ENCODE measurements around the gene ARHGEF38. TPM values are rescaled to one million over a fixed set of nuclear protein-coding genes. Genes with fewer than 3 reads are reported as not detected.

Gene ARHGEF38
- total RNA-seq, 1 experiment from 2014 or later = not detected

- Histone ChIP-seq H3K4me1 (ENCODE audit: insufficient read depth, low read length, poor library complexity, severe bottlenecking) (no peaks in the 10 kb centered on the region), H3K9me3 (ENCODE audit: low read depth, low read length, poor library complexity, severe bottlenecking) (no peaks in the 10 kb centered on the region), H3K4me3 (ENCODE audit: low read depth, low read length, poor library complexity, severe bottlenecking) (no peak overlapping the region), H3K27me3 (replicated peaks; ENCODE audit: insufficient read depth, low read depth, low read length, poor library complexity) (no peaks in the 10 kb centered on the region), H3K36me3 (ENCODE audit: insufficient read depth, low read length, poor library complexity, severe bottlenecking) (peaks cover 16% of the 10 kb centered on the region), H3K27ac (ENCODE audit: low read depth, low read length, poor library complexity, severe bottlenecking) (no peak overlapping the region)
- no peak for DNase-seq (ENCODE audit: low spot score)
- intact Hi-C loops (cut with micrococcal nuclease; ENCODE audit: unreplicated experiment) = no loop called here
- ChIA-PET CTCF (no interaction called here), POLR2A (ENCODE audit: low non-redundant PET) (no interaction called here)
- BruUV-seq (replicated peaks) = no TSS peak
- TF ChIP-seq, protein P1, sequence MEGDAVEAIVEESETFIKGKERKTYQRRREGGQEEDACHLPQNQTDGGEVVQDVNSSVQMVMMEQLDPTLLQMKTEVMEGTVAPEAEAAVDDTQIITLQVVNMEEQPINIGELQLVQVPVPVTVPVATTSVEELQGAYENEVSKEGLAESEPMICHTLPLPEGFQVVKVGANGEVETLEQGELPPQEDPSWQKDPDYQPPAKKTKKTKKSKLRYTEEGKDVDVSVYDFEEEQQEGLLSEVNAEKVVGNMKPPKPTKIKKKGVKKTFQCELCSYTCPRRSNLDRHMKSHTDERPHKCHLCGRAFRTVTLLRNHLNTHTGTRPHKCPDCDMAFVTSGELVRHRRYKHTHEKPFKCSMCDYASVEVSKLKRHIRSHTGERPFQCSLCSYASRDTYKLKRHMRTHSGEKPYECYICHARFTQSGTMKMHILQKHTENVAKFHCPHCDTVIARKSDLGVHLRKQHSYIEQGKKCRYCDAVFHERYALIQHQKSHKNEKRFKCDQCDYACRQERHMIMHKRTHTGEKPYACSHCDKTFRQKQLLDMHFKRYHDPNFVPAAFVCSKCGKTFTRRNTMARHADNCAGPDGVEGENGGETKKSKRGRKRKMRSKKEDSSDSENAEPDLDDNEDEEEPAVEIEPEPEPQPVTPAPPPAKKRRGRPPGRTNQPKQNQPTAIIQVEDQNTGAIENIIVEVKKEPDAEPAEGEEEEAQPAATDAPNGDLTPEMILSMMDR (conservative IDR thresholded peaks at IDR 0.05; ENCODE audit: low read depth, low read length) = no peak
- no peak for TF ChIP-seq EZH2 (IDR thresholded peaks at IDR 0.05; ENCODE audit: borderline replicate concordance, low read depth, low read length, poor library complexity, severe bottlenecking)
Observed at GRCh38 chr4:105698607-105699006, 146.2 kb downstream of the ARHGEF38 start.

- TF ChIP-seq EZH2 (IDR thresholded peaks at IDR 0.05; ENCODE audit: borderline replicate concordance, low read depth, low read length, poor library complexity, severe bottlenecking) = no peak
- TF ChIP-seq, protein P1 (conservative IDR thresholded peaks at IDR 0.05; ENCODE audit: low read depth, low read length) = no peak
- TSS peak; percentile 65 for BruUV-seq (replicated peaks)
- Histone ChIP-seq H3K36me3 (ENCODE audit: insufficient read depth, low read length, poor library complexity, severe bottlenecking) (no peaks in the 10 kb centered on the region), H3K27ac (ENCODE audit: low read depth, low read length, poor library complexity, severe bottlenecking) (peak overlapping the region; percentile 94), H3K4me1 (ENCODE audit: insufficient read depth, low read length, poor library complexity, severe bottlenecking) (peaks cover 13% of the 10 kb centered on the region), H3K9me3 (ENCODE audit: low read depth, low read length, poor library complexity, severe bottlenecking) (no peaks in the 10 kb centered on the region), H3K4me3 (ENCODE audit: low read depth, low read length, poor library complexity, severe bottlenecking) (peak overlapping the region; percentile 75), H3K27me3 (replicated peaks; ENCODE audit: insufficient read depth, low read depth, low read length, poor library complexity) (no peaks in the 10 kb centered on the region)
- no peak for DNase-seq (ENCODE audit: low spot score)
- ChIA-PET POLR2A (ENCODE audit: low non-redundant PET) (no interaction called here), CTCF (interaction anchor here (0.6 kb wide), 1 partner anchor 403 kb away, joined by 4 read pairs; no protein-coding TSS in a partner anchor)
- intact Hi-C loops (cut with micrococcal nuclease; ENCODE audit: unreplicated experiment) = no loop called here
Observed at GRCh38 chr4:105707782-105708180, 155.4 kb downstream of the ARHGEF38 start.

GRCh38 chr4:105708181-105709080 lies 156.0 kb downstream of the ARHGEF38 start, which contains the start of the genes GSTCD and INTS12:
TSS of gene GSTCD (plus strand) at chr4:105708784. CDS start at chr4:105717614, 8,830 bp downstream.
TSS of gene INTS12 (minus strand) at chr4:105708689. CDS start at chr4:105700005, 8,684 bp downstream.
- Histone ChIP-seq H3K4me1 (ENCODE audit: insufficient read depth, low read length, poor library complexity, severe bottlenecking) (peaks cover 20% of the 10 kb centered on the region), H3K36me3 (ENCODE audit: insufficient read depth, low read length, poor library complexity, severe bottlenecking) (no peaks in the 10 kb centered on the region), H3K4me3 (ENCODE audit: low read depth, low read length, poor library complexity, severe bottlenecking) (peak within 1 kb of the TSS; percentile 75), H3K27me3 (replicated peaks; ENCODE audit: insufficient read depth, low read depth, low read length, poor library complexity) (no peaks in the 10 kb centered on the region), H3K9me3 (ENCODE audit: low read depth, low read length, poor library complexity, severe bottlenecking) (no peaks in the 10 kb centered on the region), H3K27ac (ENCODE audit: low read depth, low read length, poor library complexity, severe bottlenecking) (peak within 1 kb of the TSS; percentile 94)
- TF ChIP-seq EZH2 (IDR thresholded peaks at IDR 0.05; ENCODE audit: borderline replicate concordance, low read depth, low read length, poor library complexity, severe bottlenecking) = no peak
- TF ChIP-seq, protein P1 (conservative IDR thresholded peaks at IDR 0.05; ENCODE audit: low read depth, low read length) = no peak
- intact Hi-C loops (cut with micrococcal nuclease; ENCODE audit: unreplicated experiment) = no loop called here
- ChIA-PET CTCF (interaction anchor here (0.6 kb wide), 1 partner anchor 404 kb away, joined by 4 read pairs; no protein-coding TSS in a partner anchor), POLR2A (ENCODE audit: low non-redundant PET) (interaction anchor here (0.6 kb wide), 1 partner anchor 1161 kb away, joined by 8 read pairs; no protein-coding TSS in a partner anchor)
- BruUV-seq (replicated peaks) = no TSS peak
- peak; percentile 95 for DNase-seq (ENCODE audit: low spot score)
